IMR-90 (cell line): Measurements from ENCODE around the gene NOM1. TPM values are rescaled to one million over a fixed set of nuclear protein-coding genes. Genes with fewer than 3 reads are reported as not detected.

Source experiments
- ATAC-seq: fragments of 200-7000 bp; cut with Tn5 transposase; 2 replicates; pipeline ENCODE4 v1.9.1; 2020; ENCODE audit warnings: low read depth, mild to moderate bottlenecking, moderate library complexity
- BruUV-seq: library from RNA; stranded (reverse); fragments of 400-500 nt; replicated peaks from 2 replicates; lab custom pipeline; 2021; lab: Mats Ljungman, UMichigan
- CTCF ChIA-PET: fragments of 300-600 bp; formaldehyde crosslinking; extraction: SDS; loops from one replicate; lab custom pipeline; 2021; ENCODE audit warnings: antibody characterized with exemption; lab: Yijun Ruan, JAX
- POLR2A ChIA-PET: fragments of 300-600 bp; sonication (Branson Sonifier 250); formaldehyde crosslinking; loops from one replicate; lab custom pipeline; 2022; ENCODE audit warnings: antibody characterized with exemption; ENCODE audit not compliant: unreplicated experiment; lab: Charles Lee
- DNase-seq: peaks from one replicate; pipeline ENCODE4 v3.0.0; 2013
- H2AFZ ChIP-seq: replicated peaks from 2 replicates; pipeline ENCODE3; 2013; ENCODE audit warnings: low read length, mild to moderate bottlenecking; ENCODE audit not compliant: poor library complexity
- H2AK5ac ChIP-seq: 2 replicates; pipeline ENCODE4 v1.6.1; 2013; ENCODE audit warnings: low read depth, low read length, inconsistent platforms
- H2AK9ac ChIP-seq: replicated peaks from 2 replicates; pipeline ENCODE3; 2013; ENCODE audit warnings: mild to moderate bottlenecking, low read depth, low read length, moderate library complexity; ENCODE audit not compliant: poor library complexity
- H2BK120ac ChIP-seq: 2 replicates; pipeline ENCODE4 v1.6.1; 2013; ENCODE audit warnings: low read depth, low read length, inconsistent platforms
- H2BK15ac ChIP-seq: 3 replicates; pipeline ENCODE4 v1.6.1; 2013; ENCODE audit warnings: low read depth, low read length, inconsistent platforms
- H2BK20ac ChIP-seq: 2 replicates; pipeline ENCODE4 v1.6.1; 2013; ENCODE audit warnings: low read depth, mild to moderate bottlenecking, inconsistent platforms, low read length, moderate library complexity
- H2BK5ac ChIP-seq: 2 replicates; pipeline ENCODE4 v1.6.1; 2013; ENCODE audit warnings: mild to moderate bottlenecking, low read depth, low read length, inconsistent platforms; ENCODE audit not compliant: poor library complexity, severe bottlenecking
- H3K14ac ChIP-seq: replicated peaks from 2 replicates; pipeline ENCODE4 v1.6.1; 2013; ENCODE audit warnings: low read depth, low read length, inconsistent platforms
- H3K18ac ChIP-seq: 2 replicates; pipeline ENCODE4 v1.6.1; 2013; ENCODE audit warnings: low read depth, low read length, control low read depth
- H3K23ac ChIP-seq: 2 replicates; pipeline ENCODE4 v1.6.1; 2013; ENCODE audit warnings: low read depth, low read length, inconsistent platforms
- H3K27ac ChIP-seq: 2 replicates; pipeline ENCODE4 v1.5.1; 2013; ENCODE audit warnings: mild to moderate bottlenecking, control low read depth, low read length; ENCODE audit not compliant: insufficient read depth
- H3K27me3 ChIP-seq: 2 replicates; pipeline ENCODE4 v1.6.1; 2013; ENCODE audit warnings: low read length; ENCODE audit not compliant: control insufficient read depth, insufficient read depth
- H3K36me3 ChIP-seq: 2 replicates; pipeline ENCODE4 v1.6.1; 2013; ENCODE audit warnings: low read length, mixed read lengths; ENCODE audit not compliant: control insufficient read depth, insufficient read depth
- H3K4ac ChIP-seq: 2 replicates; pipeline ENCODE4 v1.6.1; 2013; ENCODE audit warnings: low read depth, low read length, inconsistent platforms
- H3K4me1 ChIP-seq: 2 replicates; pipeline ENCODE4 v1.6.1; 2013; ENCODE audit warnings: low read length, mixed read lengths; ENCODE audit not compliant: control insufficient read depth, insufficient read depth
- H3K4me2 ChIP-seq: 2 replicates; pipeline ENCODE4 v1.6.1; 2013; ENCODE audit warnings: low read depth, mild to moderate bottlenecking, control low read depth, low read length, moderate library complexity
- H3K4me3 ChIP-seq: 2 replicates; pipeline ENCODE4 v1.5.1; 2013; ENCODE audit warnings: low read depth, mild to moderate bottlenecking, control low read depth, low read length, moderate library complexity; ENCODE audit not compliant: insufficient read depth
- H3K56ac ChIP-seq: 2 replicates; pipeline ENCODE4 v1.6.1; 2013; ENCODE audit warnings: low read length, inconsistent platforms; ENCODE audit not compliant: insufficient read depth; ENCODE audit errors: extremely low read depth
- H3K79me1 ChIP-seq, 2 experiments: 2 replicates each; pipeline ENCODE4 v1.6.1; 2013; ENCODE audit warnings: low read length in 2 of 2, inconsistent platforms in 1 of 2, low read depth in 1 of 2
- H3K9ac ChIP-seq: 2 replicates; pipeline ENCODE4 v1.6.1; 2013; ENCODE audit warnings: low read depth, low read length, control low read depth
- H3K9me1 ChIP-seq: 2 replicates; pipeline ENCODE4 v1.6.1; 2013; ENCODE audit warnings: low read length, inconsistent platforms; ENCODE audit not compliant: insufficient read depth
- H3K9me3 ChIP-seq: 2 replicates; pipeline ENCODE4 v1.6.1; 2013; ENCODE audit warnings: low read length; ENCODE audit not compliant: control insufficient read depth, insufficient read depth
- H4K20me1 ChIP-seq: 2 replicates; pipeline ENCODE4 v1.6.1; 2013; ENCODE audit warnings: low read length, inconsistent platforms; ENCODE audit not compliant: insufficient read depth
- H4K5ac ChIP-seq: 2 replicates; pipeline ENCODE4 v1.6.1; 2013; ENCODE audit warnings: mild to moderate bottlenecking, low read depth, low read length, control low read depth
- H4K8ac ChIP-seq, 2 experiments: 2 replicates each; pipeline ENCODE4 v1.6.1; 2013; ENCODE audit warnings: low read depth in 2 of 2, low read length in 2 of 2, control low read depth in 1 of 2, inconsistent platforms in 1 of 2
- H4K91ac ChIP-seq: 2 replicates; pipeline ENCODE4 v1.6.1; 2013; ENCODE audit warnings: low read depth, low read length, inconsistent platforms; ENCODE audit not compliant: insufficient read depth
- CEBPB ChIP-seq: IDR thresholded peaks from 2 replicates; pipeline ENCODE4 v1.6.1; 2012; ENCODE audit warnings: low read depth, low read length, improper control_type of control experiment
- CHD1 ChIP-seq: IDR thresholded peaks from 2 replicates; pipeline ENCODE4 v1.6.1; 2012; ENCODE audit warnings: low read depth, low read length, improper control_type of control experiment
- FOS ChIP-seq: fragments of 150-350 bp; IDR thresholded peaks from 2 replicates; pipeline ENCODE4 v1.6.1; 2016; ENCODE audit warnings: low read depth, low read length
- MAFK ChIP-seq: IDR thresholded peaks from 2 replicates; pipeline ENCODE4 v1.6.1; 2012; ENCODE audit warnings: low read depth, low read length, improper control_type of control experiment
- MAZ ChIP-seq: IDR thresholded peaks from 2 replicates; pipeline ENCODE4 v1.6.1; 2012; ENCODE audit warnings: low read depth, mild to moderate bottlenecking, low read length, improper control_type of control experiment, moderate library complexity, borderline replicate concordance
- NFE2L2 ChIP-seq: fragments of 150-350 bp; IDR thresholded peaks from 2 replicates; pipeline ENCODE4 v1.6.1; 2016; ENCODE audit warnings: low read depth, mild to moderate bottlenecking, low read length
- RFX5 ChIP-seq: IDR thresholded peaks from 2 replicates; pipeline ENCODE4 v1.8.0; 2012; ENCODE audit warnings: low read depth, mild to moderate bottlenecking, low read length, moderate library complexity
- WGBS, 2 experiments: methylation state at CpG; one replicate each; pipeline versions ENCODE4 v1.1.5 to v1.1.7; 2013; ENCODE audit warnings: missing lambda C conversion rate in 2 of 2; ENCODE audit not compliant: insufficient read length in 1 of 2; ENCODE audit errors: extremely low coverage in 2 of 2; 5-methylcytosine and 5-hydroxymethylcytosine counted together
- dilution Hi-C: fragments of 300-500 bp; cut with HindIII; formaldehyde crosslinking; loops from one replicate; pipeline ENCODE4 v1.14.3; 2018; ENCODE audit warnings: low sequenced_read_pairs; ENCODE audit not compliant: unreplicated experiment
- in situ Hi-C: fragments of 300-500 bp; cut with MboI; formaldehyde crosslinking; loops from 3 replicates; pipeline ENCODE4 v1.14.3; 2019; ENCODE audit warnings: low sequenced_read_pairs, inconsistent platforms, mixed read lengths
- intact Hi-C: fragments of 100-400 bp; cut with micrococcal nuclease; formaldehyde crosslinking; loops from 2 replicates; pipeline ENCODE4 v1.10.0; 2022
- polyA plus RNA-seq, 3 experiments: library from polyadenylated mRNA; depleted of rRNA; stranded (reverse); fragments of >200 nt; gene quantifications; 2 replicates each; pipeline ENCODE4 v1.2.3, GENCODE V29; 2012; ENCODE audit warnings: low replicate concordance in 1 of 3
- total RNA-seq: library from RNA; depleted of rRNA; stranded (reverse); fragments of >200 nt; gene quantifications from 2 replicates; pipeline ENCODE4 v1.2.3, GENCODE V29; 2012
- TF ChIP-seq, protein P1 (sequence below): fragments of 150-350 bp; IDR thresholded peaks from 2 replicates; pipeline ENCODE4 v1.6.1; 2016; ENCODE audit warnings: low read depth, mild to moderate bottlenecking, low read length, moderate library complexity, borderline replicate concordance
- TF ChIP-seq, protein P2 (sequence below): conservative IDR thresholded peaks from 2 replicates; pipeline ENCODE4 v1.5.1; 2012; ENCODE audit warnings: mild to moderate bottlenecking, low read depth, low read length, improper control_type of control experiment

The NOM1 gene
- total and polyA plus RNA-seq, 2 of the 4 experiments (the other 2 are of a cell fraction): 15.3 to 15.4 TPM

- no peak for DNase-seq
- Histone ChIP-seq H3K27me3 (peaks cover 93% of the 10 kb centered on the region), H3K4me2 (no peak overlapping the region), H3K4me1 (no peaks in the 10 kb centered on the region), H3K4me3 (no peak overlapping the region), H2AK9ac (no peak overlapping the region), H4K5ac (no peak overlapping the region), H3K9ac (no peak overlapping the region), H2BK20ac (no peak overlapping the region), H2BK120ac (no peak overlapping the region), H3K14ac (no peak overlapping the region), H3K27ac (no peak overlapping the region), H2AFZ (no peak overlapping the region), H3K23ac (no peak overlapping the region), H2BK15ac (no peak overlapping the region), H3K36me3 (no peaks in the 10 kb centered on the region), H3K56ac (no peak overlapping the region), H2BK5ac (no peak overlapping the region), H4K20me1 (no peaks in the 10 kb centered on the region; the same call in none of the 2 replicates), H2AK5ac (no peak overlapping the region), H3K4ac (no peak overlapping the region), H3K79me1 (no peaks in the 10 kb centered on the region), H3K18ac (no peak overlapping the region), H3K9me3 (peaks cover 5% of the 10 kb centered on the region; the same call in 1 of the 2 replicates), H4K91ac (no peak overlapping the region), H3K9me1 (no peaks in the 10 kb centered on the region), H4K8ac (no peak overlapping the region)
- intact Hi-C loops: no loop called here
- ChIA-PET CTCF (no interaction called here), POLR2A (no interaction called here)
- in situ Hi-C loops: no loop called here
- ATAC-seq: no peak
- 45% methylated on average over 4 of the region's 39 CpGs; no CpG with 5 or more reads in 1 of the 2 experiments for WGBS, 2 experiments
- no TSS peak for BruUV-seq
- dilution Hi-C loops: no loop called here
- TF ChIP-seq NFE2L2: no peak
- TF ChIP-seq, protein P1, sequence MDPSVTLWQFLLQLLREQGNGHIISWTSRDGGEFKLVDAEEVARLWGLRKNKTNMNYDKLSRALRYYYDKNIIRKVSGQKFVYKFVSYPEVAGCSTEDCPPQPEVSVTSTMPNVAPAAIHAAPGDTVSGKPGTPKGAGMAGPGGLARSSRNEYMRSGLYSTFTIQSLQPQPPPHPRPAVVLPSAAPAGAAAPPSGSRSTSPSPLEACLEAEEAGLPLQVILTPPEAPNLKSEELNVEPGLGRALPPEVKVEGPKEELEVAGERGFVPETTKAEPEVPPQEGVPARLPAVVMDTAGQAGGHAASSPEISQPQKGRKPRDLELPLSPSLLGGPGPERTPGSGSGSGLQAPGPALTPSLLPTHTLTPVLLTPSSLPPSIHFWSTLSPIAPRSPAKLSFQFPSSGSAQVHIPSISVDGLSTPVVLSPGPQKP: no peak
- TF ChIP-seq FOS: no peak
- TF ChIP-seq, protein P2, sequence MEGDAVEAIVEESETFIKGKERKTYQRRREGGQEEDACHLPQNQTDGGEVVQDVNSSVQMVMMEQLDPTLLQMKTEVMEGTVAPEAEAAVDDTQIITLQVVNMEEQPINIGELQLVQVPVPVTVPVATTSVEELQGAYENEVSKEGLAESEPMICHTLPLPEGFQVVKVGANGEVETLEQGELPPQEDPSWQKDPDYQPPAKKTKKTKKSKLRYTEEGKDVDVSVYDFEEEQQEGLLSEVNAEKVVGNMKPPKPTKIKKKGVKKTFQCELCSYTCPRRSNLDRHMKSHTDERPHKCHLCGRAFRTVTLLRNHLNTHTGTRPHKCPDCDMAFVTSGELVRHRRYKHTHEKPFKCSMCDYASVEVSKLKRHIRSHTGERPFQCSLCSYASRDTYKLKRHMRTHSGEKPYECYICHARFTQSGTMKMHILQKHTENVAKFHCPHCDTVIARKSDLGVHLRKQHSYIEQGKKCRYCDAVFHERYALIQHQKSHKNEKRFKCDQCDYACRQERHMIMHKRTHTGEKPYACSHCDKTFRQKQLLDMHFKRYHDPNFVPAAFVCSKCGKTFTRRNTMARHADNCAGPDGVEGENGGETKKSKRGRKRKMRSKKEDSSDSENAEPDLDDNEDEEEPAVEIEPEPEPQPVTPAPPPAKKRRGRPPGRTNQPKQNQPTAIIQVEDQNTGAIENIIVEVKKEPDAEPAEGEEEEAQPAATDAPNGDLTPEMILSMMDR: no peak
- no peak for TF ChIP-seq MAFK
- TF ChIP-seq CEBPB: no peak
- no peak for TF ChIP-seq RFX5
- no peak for TF ChIP-seq MAZ
- no peak for TF ChIP-seq CHD1
Measured at GRCh38 chr7:157006205-157006747, 56.8 kb downstream of the NOM1 start.
